HG02798 (cell line): ENCODE data around the gene ETV4.

ENCODE experiments used
- ATAC-seq: cut with Tn5 transposase; IDR thresholded peaks from one replicate; pipeline ENCODE4 v1.9.1; 2021; ENCODE audit warnings: mild to moderate bottlenecking; ENCODE audit not compliant: unreplicated experiment, poor library complexity

Gene ETV4

DNA sequence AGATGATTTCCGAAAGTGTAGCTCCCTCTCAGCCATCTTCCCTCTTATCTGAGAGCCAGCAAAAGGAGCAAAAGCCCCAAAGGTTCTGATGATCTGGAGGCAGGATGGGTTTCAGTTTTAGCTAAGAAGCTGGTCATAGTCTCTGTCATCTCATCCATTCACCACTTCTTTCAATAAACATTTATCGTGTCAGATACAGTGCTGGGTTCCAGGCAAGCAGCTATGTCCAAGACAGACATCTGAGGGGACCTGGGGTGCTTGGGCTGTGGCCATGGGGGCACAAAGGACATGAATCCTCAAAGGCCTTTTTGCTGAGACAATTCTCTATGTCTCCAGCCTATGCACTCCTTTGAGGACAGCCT is 1.0 kb upstream of the ETV4 start:
- no peak for ATAC-seq

GRCh38 chr17:43545383-43545632 is 832 bp downstream of the ETV4 start:
- ATAC-seq = no peak

DNA sequence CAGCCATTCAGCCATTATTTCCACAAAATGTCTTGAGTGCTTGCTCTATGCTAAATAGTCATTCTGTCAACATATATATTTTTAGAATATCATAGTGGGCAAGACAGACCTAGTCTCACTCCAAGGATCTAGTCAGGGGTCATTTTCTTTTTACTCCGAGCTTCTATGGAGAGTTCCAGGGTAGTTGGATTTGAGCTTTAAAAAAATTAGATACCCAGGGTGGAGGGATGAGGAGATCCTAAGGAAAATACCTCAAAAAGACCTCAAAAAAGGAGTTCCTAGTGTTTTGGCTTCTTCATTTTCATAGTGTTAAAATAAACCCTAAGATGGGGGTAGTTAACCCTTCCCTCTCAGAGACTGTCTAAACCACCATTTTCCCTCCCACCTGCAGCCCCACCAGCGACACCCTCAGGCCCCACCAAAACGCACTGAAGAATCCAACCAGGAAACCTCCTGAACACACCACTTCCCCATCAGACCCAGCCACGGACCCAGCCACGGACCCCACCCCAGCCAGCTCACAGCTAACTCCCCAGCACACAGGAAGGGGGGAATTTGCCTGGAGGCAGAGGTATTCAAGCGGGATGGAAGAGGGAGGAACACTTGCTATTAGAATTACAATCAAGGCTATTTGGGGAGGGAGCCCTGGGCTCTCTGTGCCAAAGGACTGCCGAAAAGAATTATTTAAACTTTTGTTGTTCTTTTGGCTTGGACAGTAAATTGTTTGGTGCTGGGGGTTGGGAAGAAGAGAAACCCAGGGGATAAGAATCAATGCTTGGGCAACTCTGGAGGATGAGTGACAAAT is 2.2 kb downstream of the ETV4 start:
- no peak for ATAC-seq

- ATAC-seq = no peak
These were observed 2.8 kb downstream of the ETV4 start for GRCh38 chr17:43543300-43543699.

GRCh38 chr17:43542859-43543258 is 3.3 kb downstream of the ETV4 start:
- no peak for ATAC-seq

DNA sequence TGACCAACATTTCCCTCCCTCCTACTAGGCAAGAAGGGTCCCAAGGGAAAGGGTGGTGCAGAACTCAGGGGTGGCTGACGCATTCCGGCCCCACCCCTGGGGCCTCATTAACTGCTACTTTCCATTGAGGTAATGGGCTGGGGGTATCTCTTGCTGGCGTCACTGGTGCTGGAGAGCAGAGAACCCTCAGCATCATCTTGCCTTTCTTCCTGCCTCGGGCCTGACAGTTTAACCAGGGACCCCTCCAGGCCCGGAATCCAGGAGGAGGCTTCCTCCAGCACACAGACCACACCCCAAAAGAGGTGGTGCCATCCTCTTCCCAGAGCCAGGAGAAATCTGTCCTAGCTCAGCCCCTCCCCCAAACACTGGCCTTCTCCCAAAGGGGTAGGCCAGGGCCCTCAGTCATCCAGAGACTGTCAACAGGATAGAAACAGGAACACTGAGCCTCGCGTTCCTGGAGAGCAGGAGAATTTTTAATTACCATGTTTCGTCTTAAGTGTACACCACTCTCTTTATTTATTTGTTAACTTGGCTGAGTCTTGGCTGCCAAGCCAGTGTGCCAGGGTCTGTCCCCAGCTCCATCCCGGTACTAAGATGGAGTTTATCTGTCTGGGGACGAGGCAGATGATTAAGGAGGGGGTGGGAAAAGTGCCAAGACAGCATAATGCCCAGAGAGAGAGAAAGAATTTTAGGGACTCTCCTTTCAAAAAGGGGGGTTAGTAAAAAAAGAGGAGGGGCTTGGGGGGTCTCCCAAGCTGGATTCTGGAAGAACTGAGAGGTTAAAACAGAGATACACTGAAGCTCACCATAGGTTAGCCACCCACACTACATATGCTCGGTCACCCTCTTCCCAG is 5.1 kb downstream of the ETV4 start:
- ATAC-seq = no peak

DNA sequence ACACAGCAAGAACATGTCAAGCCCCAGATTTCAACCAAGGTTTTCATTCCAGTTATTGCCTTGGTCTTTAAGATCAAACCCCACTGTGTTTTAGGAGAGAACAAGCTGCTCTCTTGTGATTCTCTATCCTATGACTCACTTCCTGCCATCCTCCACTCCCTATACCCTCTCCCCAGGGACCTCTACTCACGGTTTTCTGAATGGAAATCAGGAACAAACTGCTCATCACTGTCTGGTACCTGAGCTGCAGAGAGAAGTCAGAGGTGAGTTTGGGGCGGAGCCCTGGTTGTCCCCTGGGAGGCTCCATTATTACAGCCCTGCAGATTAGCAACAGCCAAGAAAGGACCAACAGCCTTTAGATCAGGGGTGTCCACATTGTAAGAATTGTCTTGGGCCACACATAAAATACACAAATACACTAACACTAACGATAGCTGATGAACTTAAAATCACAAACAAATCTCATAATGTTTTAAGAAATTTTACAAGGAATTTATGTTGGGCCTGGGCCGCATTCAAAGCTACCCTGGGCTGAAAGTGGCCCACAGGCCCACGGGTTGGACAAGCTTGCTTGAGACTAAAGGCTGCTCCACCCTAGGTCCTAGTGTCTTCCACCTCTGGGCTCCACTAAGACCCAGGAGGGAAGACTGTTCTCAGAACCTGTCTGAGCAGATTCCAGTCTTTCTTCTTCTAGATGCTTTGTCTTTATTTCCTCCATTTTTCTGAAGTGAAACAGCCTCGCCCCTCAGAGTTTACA is 9.7 kb downstream of the ETV4 start:
- ATAC-seq = no peak

GRCh38 chr17:43534909-43535308 is 11.2 kb downstream of the ETV4 start:
- ATAC-seq = no peak

- no peak for ATAC-seq
These were observed 12.4 kb downstream of the ETV4 start for GRCh38 chr17:43533699-43534098.

GRCh38 chr17:43532581-43532980 is 13.6 kb downstream of the ETV4 start:
- no peak for ATAC-seq

- no peak for ATAC-seq
These were observed 14.2 kb downstream of the ETV4 start for GRCh38 chr17:43531955-43532354.

DNA sequence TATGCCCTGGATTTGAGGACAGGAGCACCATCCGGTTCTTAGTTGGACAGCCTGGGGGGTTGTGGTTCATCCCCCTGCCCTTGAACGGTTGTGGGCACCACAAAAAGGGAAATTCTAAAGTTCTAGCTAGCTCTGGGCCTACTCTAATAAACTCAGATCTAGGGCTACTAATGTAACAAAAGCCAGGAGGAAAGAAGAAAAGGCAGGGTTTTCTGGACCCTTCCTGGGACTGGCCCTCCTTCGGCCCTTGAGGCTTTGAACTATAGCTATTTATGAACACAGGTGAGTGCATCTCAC is 15.1 kb downstream of the ETV4 start:
- no peak for ATAC-seq

DNA sequence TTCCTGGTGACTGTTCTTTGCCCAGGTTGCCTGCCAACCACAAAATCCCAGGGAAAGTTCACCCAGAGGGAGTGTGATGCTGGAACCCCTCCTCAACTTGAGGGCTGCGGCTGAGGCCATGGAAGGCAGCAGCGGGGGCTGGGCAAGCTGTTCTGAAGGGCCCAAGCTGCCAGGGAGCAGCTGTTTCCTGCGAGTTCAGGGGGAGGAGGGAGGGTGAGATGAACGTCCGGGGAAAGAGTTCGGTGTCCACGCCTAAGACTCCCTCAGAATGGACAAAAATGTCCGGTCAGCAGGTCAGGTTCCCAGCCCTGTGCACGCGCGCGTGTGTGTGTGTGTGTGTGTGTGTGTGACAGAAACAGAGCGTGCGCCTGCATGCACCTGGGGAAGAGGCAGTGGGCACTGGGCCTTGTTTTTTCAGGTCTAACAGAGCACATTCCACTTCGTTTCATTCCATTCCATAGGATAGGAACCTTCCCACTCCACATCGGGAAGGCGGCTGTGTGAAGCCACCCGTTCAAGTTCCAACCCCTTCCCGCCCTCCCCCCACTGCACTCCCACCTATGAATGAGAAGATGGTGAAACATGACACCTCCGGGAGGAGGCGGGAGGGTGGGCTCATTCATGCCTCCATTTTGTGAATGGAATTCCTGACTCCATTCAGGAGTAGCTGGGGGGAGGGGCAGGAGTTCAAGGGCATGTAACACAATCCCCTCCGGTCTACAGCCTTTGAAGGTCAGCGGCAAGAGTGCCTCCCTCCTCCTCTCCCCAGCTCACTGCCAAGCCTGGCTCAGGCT is 15.7 kb downstream of the ETV4 start:
- ATAC-seq = no peak

- no peak for ATAC-seq
These were observed 16.2 kb downstream of the ETV4 start for GRCh38 chr17:43529947-43530287.

- no peak for ATAC-seq
These were observed 16.9 kb downstream of the ETV4 start for GRCh38 chr17:43528988-43529814.

DNA sequence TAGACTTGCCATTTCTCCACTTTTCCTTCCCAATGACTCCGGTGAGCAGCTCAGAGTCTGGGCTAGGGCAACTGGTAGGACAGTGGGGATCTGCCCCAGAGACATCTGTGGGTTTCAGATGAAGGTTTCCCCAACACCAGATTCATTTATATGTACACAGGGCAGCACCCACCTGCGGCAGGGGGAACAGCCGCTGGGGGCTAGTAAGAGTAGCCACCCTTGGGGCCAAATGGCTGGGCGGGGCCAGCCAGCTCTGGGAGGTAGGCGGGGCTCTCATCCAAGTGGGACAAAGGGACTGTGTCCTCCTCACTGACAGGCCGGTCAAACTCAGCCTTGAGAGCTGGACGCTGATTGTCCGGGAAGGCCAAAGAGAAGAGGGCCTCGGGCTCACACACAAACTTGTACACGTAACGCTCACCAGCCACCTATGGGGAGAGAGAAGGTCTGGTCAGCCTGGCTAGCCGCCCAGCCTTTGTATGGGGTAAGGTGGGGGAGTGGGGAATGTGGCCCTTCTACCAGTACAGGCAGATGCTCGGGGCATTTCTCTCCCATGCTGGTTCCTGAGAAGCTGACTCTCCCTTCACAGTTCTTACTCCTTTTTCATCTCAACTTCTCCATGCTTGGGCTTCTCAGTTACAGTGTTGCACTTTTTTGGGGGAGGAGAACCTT is 17.7 kb downstream of the ETV4 start:
- ATAC-seq = no peak

DNA sequence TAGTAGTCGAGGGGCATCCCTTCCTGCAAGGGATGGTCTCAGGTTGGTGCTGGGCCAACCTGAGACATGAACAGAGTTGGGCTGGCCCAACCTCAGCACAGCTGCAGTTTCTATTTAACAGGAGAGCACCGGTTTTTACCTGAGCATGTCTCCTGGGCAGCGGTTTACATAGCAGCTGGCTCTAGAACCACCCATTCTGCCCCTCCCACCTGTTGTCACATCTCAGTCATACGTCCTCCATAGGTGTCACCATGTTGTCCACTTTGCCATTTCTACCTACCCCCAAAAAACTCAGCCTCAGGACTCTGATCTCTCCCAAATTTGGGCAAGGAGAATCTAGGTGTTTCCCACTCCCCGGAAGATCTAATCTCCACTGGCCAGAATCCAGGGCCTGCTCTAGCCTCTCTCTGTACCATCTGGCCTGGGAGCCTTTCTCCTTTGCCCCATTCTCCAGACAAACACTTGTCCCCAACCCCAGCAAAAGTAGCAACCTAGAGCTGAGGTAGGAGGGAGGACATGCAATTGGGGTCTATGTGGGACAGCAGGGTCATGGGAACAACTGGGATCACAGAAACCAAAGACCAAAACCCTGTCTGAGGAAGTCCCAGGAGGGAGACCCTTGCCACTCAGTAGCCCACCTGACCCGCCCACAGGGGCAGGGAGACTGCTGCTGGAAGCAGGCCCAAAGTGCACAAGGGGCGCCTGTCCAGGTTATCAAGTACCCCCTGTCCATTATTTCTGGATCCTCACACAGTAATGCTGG is 19.1 kb downstream of the ETV4 start:
- no peak for ATAC-seq

DNA sequence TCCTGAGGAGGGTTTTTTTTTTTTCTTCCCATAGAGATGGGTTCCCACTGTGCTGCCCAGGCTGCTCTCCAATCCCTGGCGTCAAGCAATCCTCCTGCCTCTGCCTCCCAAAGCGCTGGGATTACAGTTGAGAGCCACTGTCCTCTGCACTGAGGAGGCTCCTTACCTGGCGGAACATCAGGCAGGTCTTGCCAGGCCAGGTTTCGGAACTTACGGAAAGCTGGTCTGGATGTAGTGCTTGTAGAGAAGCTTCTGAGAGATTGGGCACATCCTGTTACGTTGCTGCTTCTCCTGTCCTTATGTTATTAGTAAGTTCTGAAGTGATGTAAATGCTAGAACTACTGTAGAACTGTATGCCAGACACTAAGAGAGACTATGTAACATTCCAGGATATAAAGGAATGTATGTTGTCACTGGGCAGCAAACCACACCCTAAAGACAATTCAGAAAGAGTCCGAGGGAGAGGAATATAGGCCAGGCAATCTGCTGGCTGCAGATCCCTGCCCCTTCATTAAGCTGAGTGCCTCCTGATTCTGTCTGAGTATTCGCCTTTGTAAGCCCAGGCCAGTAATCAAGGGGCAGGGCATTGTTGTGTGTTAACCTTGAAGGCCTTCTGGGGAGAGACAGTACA is 21.1 kb downstream of the ETV4 start:
- ATAC-seq = no peak
